ENCODE measurements around the gene PPY. TPM values are rescaled to one million over a fixed set of nuclear protein-coding genes. Genes with fewer than 3 reads are reported as not detected.

The PPY gene
- total and polyA plus RNA-seq, 2 donors (not counting 1 experiment from before 2014, with no cell fraction given), result not detected

DNA sequence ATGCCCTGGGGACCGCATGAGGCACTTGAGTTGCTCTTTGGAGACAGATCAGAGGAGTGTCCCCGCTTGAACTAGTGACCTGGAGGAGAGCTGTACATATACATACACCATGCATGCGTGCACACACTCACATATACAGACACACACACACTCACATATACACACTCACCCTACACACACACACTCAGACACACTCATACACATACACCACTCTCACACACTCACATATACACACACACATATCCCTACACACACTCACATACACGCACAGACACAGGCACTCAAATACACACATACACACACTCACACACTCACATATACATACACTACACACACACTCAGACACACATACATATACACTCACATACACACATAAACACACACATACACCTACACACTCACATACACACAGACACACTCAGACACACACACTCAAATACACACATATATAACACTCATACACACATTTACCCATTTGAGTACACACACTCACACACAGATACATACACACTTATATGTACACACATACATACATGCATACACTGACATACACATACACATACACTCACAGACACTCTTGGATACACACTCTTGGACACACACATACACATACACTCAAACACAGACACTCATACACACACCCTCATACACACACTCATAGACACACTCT, 29.5 kb downstream of the PPY start:
- Histone ChIP-seq H3K27ac (ENCODE audit: low read length in 2 of 2) (no peak overlapping the region), H3K27me3 (replicated peaks in 1 of 4; ENCODE audit: control extremely low read depth in 1 of 4, control insufficient read depth in 3 of 4, insufficient read depth in 4 of 4, low read length in 3 of 4) (peaks cover 0 to 19% (median 8%) of the 10 kb centered on the region in 4 experiments), H2AFZ (ENCODE audit: insufficient read depth, low read depth, low read length, poor library complexity, severe bottlenecking) (no peak overlapping the region), H3K4me3 (ENCODE audit: control extremely low read depth in 1 of 5, extremely low read depth in 1 of 5, insufficient read depth in 1 of 5, low read depth in 2 of 5, low read length in 4 of 5) (no peak overlapping the region), H3K9me3 (ENCODE audit: control extremely low read depth in 1 of 3, control insufficient read depth in 2 of 3, insufficient read depth in 1 of 3, low read length in 2 of 3) (peaks cover 0 to 5% (median 0%) of the 10 kb centered on the region in 3 donors), H4K20me1 (ENCODE audit: control insufficient read depth, insufficient read depth, low read length, poor library complexity, severe bottlenecking) (no peaks in the 10 kb centered on the region), H3K4me1 (ENCODE audit: control insufficient read depth in 2 of 2, insufficient read depth in 2 of 2, low read length in 2 of 2) (peaks cover 14 to 20% of the 10 kb centered on the region in 2 donors), H3K36me3 (replicated peaks in 1 of 2; ENCODE audit: control extremely low read depth in 1 of 2, control insufficient read depth in 1 of 2, extremely low read depth in 1 of 2, insufficient read depth in 2 of 2, low read length in 1 of 2) (no peaks in the 10 kb centered on the region), H3K79me2 (ENCODE audit: control insufficient read depth, insufficient read depth, low read length) (no peaks in the 10 kb centered on the region), H3K9ac (ENCODE audit: low read length) (no peak overlapping the region), H3K4me2 (replicated peaks; ENCODE audit: low read depth, low read length, poor library complexity, severe bottlenecking) (no peak overlapping the region)
- ChIA-PET POLR2A (no interaction called here), CTCF (interaction anchor here (1.2 kb wide), 1 partner anchor 31 kb away, joined by 3 read pairs; no protein-coding TSS in a partner anchor)
- ATAC-seq (ENCODE audit: low read depth) (no peak), DNase-seq (no peak)
- WGBS (ENCODE audit: insufficient coverage), result 78% methylated on average over 3 of the region's 4 CpGs
- no peak overlapping the region for H3K27ac Mint-ChIP-seq
- intact Hi-C loops (cut with micrococcal nuclease), result no loop called here
- no peaks in the 10 kb centered on the region for H3K9me3 Mint-ChIP-seq (ENCODE audit: insufficient read depth)
- H3K27me3 Mint-ChIP-seq, result peaks cover 15% of the 10 kb centered on the region
- peaks cover 20% of the 10 kb centered on the region for H3K4me1 Mint-ChIP-seq
- H3K4me3 Mint-ChIP-seq, result no peak overlapping the region
- TF ChIP-seq EZH2 (IDR thresholded peaks at IDR 0.05; ENCODE audit: borderline replicate concordance, insufficient read depth, low read depth, low read length, poor library complexity, severe bottlenecking), result no peak
- TF ChIP-seq, protein P1, sequence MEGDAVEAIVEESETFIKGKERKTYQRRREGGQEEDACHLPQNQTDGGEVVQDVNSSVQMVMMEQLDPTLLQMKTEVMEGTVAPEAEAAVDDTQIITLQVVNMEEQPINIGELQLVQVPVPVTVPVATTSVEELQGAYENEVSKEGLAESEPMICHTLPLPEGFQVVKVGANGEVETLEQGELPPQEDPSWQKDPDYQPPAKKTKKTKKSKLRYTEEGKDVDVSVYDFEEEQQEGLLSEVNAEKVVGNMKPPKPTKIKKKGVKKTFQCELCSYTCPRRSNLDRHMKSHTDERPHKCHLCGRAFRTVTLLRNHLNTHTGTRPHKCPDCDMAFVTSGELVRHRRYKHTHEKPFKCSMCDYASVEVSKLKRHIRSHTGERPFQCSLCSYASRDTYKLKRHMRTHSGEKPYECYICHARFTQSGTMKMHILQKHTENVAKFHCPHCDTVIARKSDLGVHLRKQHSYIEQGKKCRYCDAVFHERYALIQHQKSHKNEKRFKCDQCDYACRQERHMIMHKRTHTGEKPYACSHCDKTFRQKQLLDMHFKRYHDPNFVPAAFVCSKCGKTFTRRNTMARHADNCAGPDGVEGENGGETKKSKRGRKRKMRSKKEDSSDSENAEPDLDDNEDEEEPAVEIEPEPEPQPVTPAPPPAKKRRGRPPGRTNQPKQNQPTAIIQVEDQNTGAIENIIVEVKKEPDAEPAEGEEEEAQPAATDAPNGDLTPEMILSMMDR (IDR thresholded peaks at IDR 0.05), result no peak

DNA sequence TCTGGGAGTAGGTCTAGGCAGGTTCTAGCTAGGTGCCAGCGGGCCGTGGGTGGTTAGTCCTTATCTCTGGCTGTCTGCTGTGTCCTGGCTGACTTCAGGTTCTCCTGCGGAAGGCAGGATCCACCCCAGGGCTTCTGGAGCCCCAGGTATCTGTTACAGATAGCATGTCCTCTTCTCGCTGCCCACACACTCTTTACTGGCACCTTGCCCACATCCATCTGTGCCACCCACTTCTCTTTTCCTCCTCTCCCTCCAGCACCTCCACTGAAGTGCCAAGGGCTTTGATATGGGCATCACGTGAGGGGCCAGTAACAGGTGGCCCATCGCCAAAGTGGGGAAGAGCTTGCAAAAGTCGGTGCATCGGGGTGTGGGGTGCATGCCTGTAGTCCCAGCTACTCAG, 30.4 kb downstream of the PPY start:
- POLR2A ChIA-PET, result no interaction called here
- H3K4me1 Mint-ChIP-seq, result peaks cover 20% of the 10 kb centered on the region
- peaks cover 18% of the 10 kb centered on the region for H3K27me3 Mint-ChIP-seq
- CTCF ChIA-PET, result interaction anchor here (1.2 kb wide), 1 partner anchor 32 kb away, joined by 3 read pairs; no protein-coding TSS in a partner anchor
- no peak overlapping the region for H3K4me3 Mint-ChIP-seq
- ATAC-seq (ENCODE audit: low read depth) (no peak), DNase-seq (no peak)
- Histone ChIP-seq H4K20me1 (ENCODE audit: control insufficient read depth, insufficient read depth, low read length, poor library complexity, severe bottlenecking) (no peaks in the 10 kb centered on the region), H3K27me3 (replicated peaks in 1 of 4; ENCODE audit: control extremely low read depth in 1 of 4, control insufficient read depth in 3 of 4, insufficient read depth in 4 of 4, low read length in 3 of 4) (peaks cover 0 to 25% (median 14%) of the 10 kb centered on the region in 4 experiments), H3K9ac (ENCODE audit: low read length) (no peak overlapping the region), H3K4me2 (replicated peaks; ENCODE audit: low read depth, low read length, poor library complexity, severe bottlenecking) (no peak overlapping the region), H3K36me3 (replicated peaks in 1 of 2; ENCODE audit: control extremely low read depth in 1 of 2, control insufficient read depth in 1 of 2, extremely low read depth in 1 of 2, insufficient read depth in 2 of 2, low read length in 1 of 2) (no peaks in the 10 kb centered on the region), H3K79me2 (ENCODE audit: control insufficient read depth, insufficient read depth, low read length) (no peaks in the 10 kb centered on the region), H3K27ac (ENCODE audit: low read length in 2 of 2) (no peak overlapping the region), H3K9me3 (ENCODE audit: control extremely low read depth in 1 of 3, control insufficient read depth in 2 of 3, insufficient read depth in 1 of 3, low read length in 2 of 3) (peaks cover 0 to 13% (median 0%) of the 10 kb centered on the region in 3 donors), H3K4me3 (ENCODE audit: control extremely low read depth in 1 of 5, extremely low read depth in 1 of 5, insufficient read depth in 1 of 5, low read depth in 2 of 5, low read length in 4 of 5) (no peak overlapping the region), H2AFZ (ENCODE audit: insufficient read depth, low read depth, low read length, poor library complexity, severe bottlenecking) (no peak overlapping the region), H3K4me1 (ENCODE audit: control insufficient read depth in 2 of 2, insufficient read depth in 2 of 2, low read length in 2 of 2) (peaks cover 19 to 20% of the 10 kb centered on the region in 2 donors)
- TF ChIP-seq, protein P1 (IDR thresholded peaks at IDR 0.05), result no peak
- TF ChIP-seq EZH2 (IDR thresholded peaks at IDR 0.05; ENCODE audit: borderline replicate concordance, insufficient read depth, low read depth, low read length, poor library complexity, severe bottlenecking), result no peak
- H3K27ac Mint-ChIP-seq, result no peak overlapping the region
- 75% methylated on average over 6 of the region's 8 CpGs for WGBS (ENCODE audit: insufficient coverage)
- intact Hi-C loops (cut with micrococcal nuclease), result no loop called here
- H3K9me3 Mint-ChIP-seq (ENCODE audit: insufficient read depth), result no peaks in the 10 kb centered on the region

Data from B cell (primary cell).